ENCODE measurements around the gene SAMD8. TPM values are rescaled to one million over a fixed set of nuclear protein-coding genes. Genes with fewer than 3 reads are reported as not detected.

SAMD8 gene
- total and polyA plus RNA-seq, 2 donors (not counting 3 experiments of a cell fraction or from before 2014, with no cell fraction given), result 19.6 to 22.8 TPM

GRCh38 chr10:75079436-75080083 lies 31.9 kb upstream of the SAMD8 start:
- FAIRE-seq, result no peak

GRCh38 chr10:75080554-75080953 lies 30.9 kb upstream of the SAMD8 start:
- Histone ChIP-seq H2AFZ (ENCODE audit: low read depth, low read length) (no peak overlapping the region), H3K9ac (replicated peaks; ENCODE audit: extremely low read depth, insufficient read depth, low read length) (no peak overlapping the region), H3K4me2 (ENCODE audit: insufficient read depth, low read length) (no peak overlapping the region), H3K9me1 (replicated peaks; ENCODE audit: control insufficient read depth, extremely low read depth, insufficient read depth, low read length) (no peaks in the 10 kb centered on the region), H3K27me3 (ENCODE audit: control insufficient read depth in 2 of 2, insufficient read depth in 2 of 2, low read length in 2 of 2) (peaks cover 2 to 3% of the 10 kb centered on the region in 2 experiments), H3K27ac (ENCODE audit: insufficient read depth, low read depth, low read length) (no peak overlapping the region), H3K79me2 (ENCODE audit: control insufficient read depth, insufficient read depth, low read length) (no peaks in the 10 kb centered on the region), H3K4me1 (ENCODE audit: control insufficient read depth, extremely low read depth, insufficient read depth, low read length) (no peaks in the 10 kb centered on the region), H3K9me3 (replicated peaks; ENCODE audit: control insufficient read depth, insufficient read depth, low read length) (no peaks in the 10 kb centered on the region), H4K20me1 (replicated peaks; ENCODE audit: control insufficient read depth, extremely low read depth, insufficient read depth, low read length) (no peaks in the 10 kb centered on the region), H3K4me3 (replicated peaks in 1 of 3; ENCODE audit: insufficient read depth in 1 of 3, low read depth in 1 of 3, low read length in 3 of 3) (no peak overlapping the region), H3K36me3 (ENCODE audit: control insufficient read depth in 2 of 2, extremely low read depth in 1 of 2, insufficient read depth in 2 of 2, low read length in 2 of 2) (no peaks in the 10 kb centered on the region)
- POLR2A ChIA-PET, result no interaction called here
- BruUV-seq (replicated peaks), result no TSS peak
- CTCF ChIA-PET, result no interaction called here
- TF ChIP-seq JUN (IDR thresholded peaks at IDR 0.05; ENCODE audit: borderline replicate concordance, insufficient read depth, insufficient read length, low read depth) (no peak), MYC (IDR thresholded peaks at IDR 0.05; ENCODE audit: low read depth, low read length) (no peak), GATA2 (IDR thresholded peaks at IDR 0.05; ENCODE audit: insufficient read depth, insufficient read length, low read depth, low read length) (no peak), EZH2 (IDR thresholded peaks at IDR 0.05; ENCODE audit: borderline replicate concordance, low read depth, low read length, severe bottlenecking) (no peak), POLR2A (IDR thresholded peaks at IDR 0.05; ENCODE audit: low read depth, low read length) (no peak), FOS (IDR thresholded peaks at IDR 0.05; ENCODE audit: borderline replicate concordance, insufficient read depth, low read length) (no peak), CTCF (IDR thresholded peaks at IDR 0.05; ENCODE audit: extremely low read depth in 1 of 2, insufficient read depth in 1 of 2, low read depth in 1 of 2, low read length in 2 of 2) (no peak), MAX (IDR thresholded peaks at IDR 0.05; ENCODE audit: insufficient read depth, insufficient read length) (no peak), POLR2AphosphoS5 (IDR thresholded peaks at IDR 0.05; ENCODE audit: insufficient read depth, low read depth, low read length) (no peak)
- no peak for DNase-seq (ENCODE audit: low read depth, low spot score)
- no peak for FAIRE-seq
- intact Hi-C loops (cut with micrococcal nuclease), result no loop called here
- dilution Hi-C loops (cut with MboI; ENCODE audit: extremely low pct_ligation_motif_present, low sequenced_read_pairs), result no loop called here

More at GRCh38 chr10:75079436-75080083, 31.9 kb upstream of the SAMD8 start:
- Histone ChIP-seq H3K27me3 (ENCODE audit: control insufficient read depth in 2 of 2, insufficient read depth in 2 of 2, low read length in 2 of 2) (peaks cover 2 to 3% of the 10 kb centered on the region in 2 experiments), H3K9me3 (replicated peaks; ENCODE audit: control insufficient read depth, insufficient read depth, low read length) (no peaks in the 10 kb centered on the region), H3K79me2 (ENCODE audit: control insufficient read depth, insufficient read depth, low read length) (no peaks in the 10 kb centered on the region), H3K4me1 (ENCODE audit: control insufficient read depth, extremely low read depth, insufficient read depth, low read length) (no peaks in the 10 kb centered on the region), H4K20me1 (replicated peaks; ENCODE audit: control insufficient read depth, extremely low read depth, insufficient read depth, low read length) (no peaks in the 10 kb centered on the region), H3K36me3 (ENCODE audit: control insufficient read depth in 2 of 2, extremely low read depth in 1 of 2, insufficient read depth in 2 of 2, low read length in 2 of 2) (no peaks in the 10 kb centered on the region), H3K4me2 (ENCODE audit: insufficient read depth, low read length) (no peak overlapping the region), H3K9ac (replicated peaks; ENCODE audit: extremely low read depth, insufficient read depth, low read length) (no peak overlapping the region), H3K9me1 (replicated peaks; ENCODE audit: control insufficient read depth, extremely low read depth, insufficient read depth, low read length) (no peaks in the 10 kb centered on the region), H3K4me3 (replicated peaks in 1 of 3; ENCODE audit: insufficient read depth in 1 of 3, low read depth in 1 of 3, low read length in 3 of 3) (no peak overlapping the region), H2AFZ (ENCODE audit: low read depth, low read length) (no peak overlapping the region), H3K27ac (ENCODE audit: insufficient read depth, low read depth, low read length) (no peak overlapping the region)
- dilution Hi-C loops (cut with MboI; ENCODE audit: extremely low pct_ligation_motif_present, low sequenced_read_pairs) (no loop called here), intact Hi-C loops (cut with micrococcal nuclease) (no loop called here)
- DNase-seq (ENCODE audit: low read depth, low spot score), result no peak
- ChIA-PET CTCF (interaction anchor here (1.1 to 1.2 kb wide), 2 partner anchors 28 to 836 kb away, joined by 3 read pairs; no protein-coding TSS in a partner anchor), POLR2A (no interaction called here)
- no peak for TF ChIP-seq POLR2AphosphoS5 (IDR thresholded peaks at IDR 0.05; ENCODE audit: insufficient read depth, low read depth, low read length)
- TF ChIP-seq FOS (IDR thresholded peaks at IDR 0.05; ENCODE audit: borderline replicate concordance, insufficient read depth, low read length), result no peak
- TF ChIP-seq POLR2A (IDR thresholded peaks at IDR 0.05; ENCODE audit: low read depth, low read length), result no peak
- no peak for TF ChIP-seq MYC (IDR thresholded peaks at IDR 0.05; ENCODE audit: low read depth, low read length)
- TF ChIP-seq JUN (IDR thresholded peaks at IDR 0.05; ENCODE audit: borderline replicate concordance, insufficient read depth, insufficient read length, low read depth), result no peak
- no peak for TF ChIP-seq EZH2 (IDR thresholded peaks at IDR 0.05; ENCODE audit: borderline replicate concordance, low read depth, low read length, severe bottlenecking)
- no TSS peak for BruUV-seq (replicated peaks)
